Thoracic aorta (tissue), 2 donors: Measurements from ENCODE around the gene MAP3K9. TPM values are rescaled to one million over a fixed set of nuclear protein-coding genes. Genes with fewer than 3 reads are reported as not detected.

ENCODE experiments used
- ATAC-seq: fragments of 150-250 bp; one replicate; pipeline ENCODE4 v1.8.0; 2017; ENCODE audit warnings: low read depth; ENCODE audit not compliant: insufficient number of reproducible peaks, low FRiP score
- DNase-seq: peaks from one replicate; pipeline ENCODE4 v3.0.0-alpha.2; 2020; ENCODE audit warnings: low spot score
- H3K27ac ChIP-seq, 2 donors: fragments of 200-600 bp; sonication (generic); 1 replicate in 1 of 2; 2 replicates in 1 of 2; pipeline ENCODE4 v1.5.1; 2016; ENCODE audit warnings: mild to moderate bottlenecking in 2 of 2, moderate library complexity in 2 of 2
- H3K27me3 ChIP-seq: fragments of 200-600 bp; sonication (generic); replicated peaks from 2 replicates; pipeline ENCODE4 v1.6.0; 2016; ENCODE audit warnings: mild to moderate bottlenecking; ENCODE audit not compliant: insufficient read depth
- H3K36me3 ChIP-seq: fragments of 200-600 bp; sonication (generic); one replicate; pipeline ENCODE4 v1.5.1; 2016
- H3K4me1 ChIP-seq, 2 donors: fragments of 200-600 bp; sonication (generic); 1 replicate in 1 of 2; 2 replicates in 1 of 2; pipeline versions ENCODE4 v1.5.1 to v1.6.0; 2016; ENCODE audit warnings: low read depth in 2 of 2, mild to moderate bottlenecking in 1 of 2; ENCODE audit not compliant: control insufficient read depth in 1 of 2
- H3K4me3 ChIP-seq: fragments of 200-600 bp; sonication (generic); 2 replicates; pipeline ENCODE4 v1.5.1; 2016; ENCODE audit warnings: mild to moderate bottlenecking
- H3K9me3 ChIP-seq: fragments of 200-600 bp; sonication (generic); 2 replicates; pipeline ENCODE4 v1.5.1; 2016
- CTCF ChIP-seq: fragments of 200-600 bp; sonication (generic); IDR thresholded peaks from one replicate; pipeline ENCODE4 v1.5.1; 2019; ENCODE audit warnings: antibody characterized with exemption
- total RNA-seq, 2 donors: library from RNA; depleted of rRNA; stranded (reverse); fragments of >200 nt; gene quantifications; one replicate each; pipeline versions ENCODE4 v1.1.0 to v1.2.3, GENCODE V29; 2016

The MAP3K9 gene
- total RNA-seq, 2 donors from 2014 or later, result 0.63 to 1.1 TPM

GRCh38 chr14:70847406-70848090, 38.2 kb upstream of the MAP3K9 start:
- H3K9me3 ChIP-seq, result no peaks in the 10 kb centered on the region
- DNase-seq, result no peak
- no peaks in the 10 kb centered on the region for H3K36me3 ChIP-seq
- no peak overlapping the region for H3K4me3 ChIP-seq
- no peak overlapping the region for H3K27ac ChIP-seq
- no peaks in the 10 kb centered on the region for H3K27me3 ChIP-seq
- no peak for ATAC-seq
- H3K4me1 ChIP-seq, result peaks cover 7 to 10% of the 10 kb centered on the region in 2 donors
- TF ChIP-seq CTCF, result no peak

DNA sequence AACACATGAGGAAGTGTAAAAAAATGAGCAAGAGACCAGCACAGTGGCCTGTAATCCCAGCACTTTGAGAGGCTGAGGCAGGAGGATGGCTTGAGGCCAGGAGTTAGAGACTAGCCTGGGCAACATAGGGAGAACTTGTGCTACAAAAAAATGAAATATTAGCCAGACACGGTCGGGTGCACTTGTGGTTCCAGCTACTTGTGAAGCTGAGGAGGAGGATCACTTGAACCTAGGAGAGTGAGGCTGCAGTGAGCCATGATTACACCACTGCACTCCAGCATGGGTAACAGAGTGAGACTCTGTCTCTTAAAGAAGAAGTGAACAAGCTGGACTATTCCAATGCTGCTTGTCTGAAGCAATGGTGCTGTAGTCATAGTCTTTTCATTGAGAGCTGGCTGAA, 36.3 kb upstream of the MAP3K9 start:
- Histone ChIP-seq H3K27ac (no peak overlapping the region), H3K36me3 (no peaks in the 10 kb centered on the region), H3K9me3 (no peaks in the 10 kb centered on the region), H3K27me3 (no peaks in the 10 kb centered on the region), H3K4me1 (peaks cover 7 to 12% of the 10 kb centered on the region in 2 donors), H3K4me3 (no peak overlapping the region)
- TF ChIP-seq CTCF, result no peak
- ATAC-seq, result no peak
- no peak for DNase-seq

DNA sequence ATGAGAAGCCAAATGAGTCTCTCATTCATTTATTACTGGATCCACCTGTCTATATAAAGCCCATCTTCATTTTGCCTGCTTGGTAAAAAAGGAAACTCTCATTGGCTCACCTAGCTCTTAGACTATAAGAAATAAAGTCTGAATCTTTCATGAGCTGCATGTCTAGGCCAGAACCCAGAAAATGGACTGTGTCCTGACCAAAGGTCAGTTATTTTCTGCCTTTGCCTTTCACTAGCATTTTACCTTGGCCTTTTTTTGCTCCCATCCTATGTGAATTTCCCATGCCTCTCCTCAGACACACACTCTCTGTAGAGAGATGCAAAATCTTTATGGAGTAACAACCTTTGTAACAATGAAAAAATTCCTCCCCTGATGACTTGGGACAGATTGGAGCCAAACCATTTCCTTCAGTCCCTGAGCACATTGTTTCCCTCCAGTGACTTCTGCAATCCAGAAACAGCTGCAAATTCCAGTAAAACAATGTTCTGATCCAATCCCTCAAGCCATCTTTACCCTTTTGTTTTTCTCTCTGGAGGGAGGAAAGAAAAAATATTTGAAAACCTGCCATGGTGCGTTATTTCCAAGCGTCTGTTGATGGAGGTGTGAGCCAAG, 33.6 kb upstream of the MAP3K9 start:
- H3K36me3 ChIP-seq, result no peaks in the 10 kb centered on the region
- DNase-seq (no peak), ATAC-seq (no peak)
- no peak for TF ChIP-seq CTCF
- no peaks in the 10 kb centered on the region for H3K27me3 ChIP-seq
- no peak overlapping the region for H3K4me3 ChIP-seq
- H3K27ac ChIP-seq, result no peak overlapping the region
- peaks cover 7 to 12% of the 10 kb centered on the region in 2 donors for H3K4me1 ChIP-seq
- H3K9me3 ChIP-seq, result no peaks in the 10 kb centered on the region

- Histone ChIP-seq H3K27me3 (no peaks in the 10 kb centered on the region), H3K4me1 (peaks cover 3 to 8% of the 10 kb centered on the region in 2 donors), H3K4me3 (no peak overlapping the region), H3K27ac (no peak overlapping the region), H3K36me3 (no peaks in the 10 kb centered on the region), H3K9me3 (peaks cover 4% of the 10 kb centered on the region)
- TF ChIP-seq CTCF, result no peak
- no peak for DNase-seq
- ATAC-seq, result no peak
Observed at GRCh38 chr14:70838076-70838475, 28.8 kb upstream of the MAP3K9 start.

DNA sequence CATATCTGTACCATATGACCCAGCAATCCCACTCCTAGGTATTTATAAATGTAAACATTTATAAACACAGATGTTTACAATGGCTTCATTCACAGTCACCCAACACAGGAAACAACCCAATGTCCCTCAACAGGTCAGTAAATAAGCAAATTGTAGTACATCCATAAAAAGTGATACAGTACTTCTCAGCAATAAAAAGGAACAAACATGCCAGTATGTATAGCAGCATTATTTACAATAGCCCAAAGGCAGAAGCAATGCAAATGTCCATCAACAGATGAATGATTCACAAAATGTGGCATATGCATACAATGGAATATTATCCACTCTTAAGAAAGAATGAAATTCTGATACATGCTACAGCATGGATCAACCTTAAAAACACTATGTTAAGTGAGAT, 27.6 kb upstream of the MAP3K9 start:
- Histone ChIP-seq H3K9me3 (peaks cover 4% of the 10 kb centered on the region), H3K27me3 (no peaks in the 10 kb centered on the region), H3K4me1 (no peaks in the 10 kb centered on the region), H3K27ac (no peak overlapping the region), H3K36me3 (no peaks in the 10 kb centered on the region), H3K4me3 (no peak overlapping the region)
- no peak for TF ChIP-seq CTCF
- ATAC-seq (no peak), DNase-seq (no peak)
